ENCODE data around the gene DDI2. TPM values are rescaled to one million over a fixed set of nuclear protein-coding genes. Genes with fewer than 3 reads are reported as not detected.

The DDI2 gene
- total RNA-seq, 1 donor from 2014 or later: 23.3 TPM

DNA sequence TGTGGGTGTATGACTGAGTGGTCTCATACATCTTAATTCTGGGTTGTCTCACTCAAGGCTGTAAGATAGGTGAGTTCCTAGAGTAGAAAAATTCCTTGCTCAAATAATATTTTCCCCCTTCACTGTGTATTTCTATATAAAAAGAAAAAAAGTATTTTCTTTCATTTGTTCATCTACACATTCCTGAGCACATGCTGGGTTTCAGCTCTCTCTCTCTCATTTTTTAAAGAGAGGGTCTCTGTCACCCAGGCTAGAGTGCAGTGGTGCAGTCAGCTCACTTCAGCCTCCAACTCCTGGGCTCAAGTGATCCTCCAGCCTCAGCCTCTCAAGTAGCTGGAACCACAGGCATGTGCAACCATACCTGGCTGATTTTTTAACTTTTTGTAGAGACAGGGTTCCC, 22.0 kb downstream of the DDI2 start:
- no peaks in the 10 kb centered on the region for H3K27me3 Mint-ChIP-seq (ENCODE audit: insufficient read depth, low read depth)
- Histone ChIP-seq H3K27ac (no peak overlapping the region), H3K4me1 (no peaks in the 10 kb centered on the region), H2AFZ (replicated peaks) (no peak overlapping the region), H3F3A (ENCODE audit: low read depth) (no peaks in the 10 kb centered on the region), H3K9me3 (ENCODE audit: low read depth) (no peaks in the 10 kb centered on the region), H3K9ac (no peak overlapping the region), H3K4me2 (no peak overlapping the region), H3K4me3 (no peak overlapping the region), H3K27me3 (no peaks in the 10 kb centered on the region), H3K36me3 (peaks cover 18% of the 10 kb centered on the region), H4K20me1 (ENCODE audit: low read depth) (no peaks in the 10 kb centered on the region), H3K79me2 (ENCODE audit: low read depth) (no peaks in the 10 kb centered on the region)
- no peak for DNase-seq (ENCODE audit: low spot score)
- peaks cover 23% of the 10 kb centered on the region for H3K36me3 Mint-ChIP-seq
- TF ChIP-seq EZH2 (IDR thresholded peaks at IDR 0.05) (no peak), EZH2phosphoT487 (IDR thresholded peaks at IDR 0.05) (no peak)
- TF ChIP-seq, protein P1, sequence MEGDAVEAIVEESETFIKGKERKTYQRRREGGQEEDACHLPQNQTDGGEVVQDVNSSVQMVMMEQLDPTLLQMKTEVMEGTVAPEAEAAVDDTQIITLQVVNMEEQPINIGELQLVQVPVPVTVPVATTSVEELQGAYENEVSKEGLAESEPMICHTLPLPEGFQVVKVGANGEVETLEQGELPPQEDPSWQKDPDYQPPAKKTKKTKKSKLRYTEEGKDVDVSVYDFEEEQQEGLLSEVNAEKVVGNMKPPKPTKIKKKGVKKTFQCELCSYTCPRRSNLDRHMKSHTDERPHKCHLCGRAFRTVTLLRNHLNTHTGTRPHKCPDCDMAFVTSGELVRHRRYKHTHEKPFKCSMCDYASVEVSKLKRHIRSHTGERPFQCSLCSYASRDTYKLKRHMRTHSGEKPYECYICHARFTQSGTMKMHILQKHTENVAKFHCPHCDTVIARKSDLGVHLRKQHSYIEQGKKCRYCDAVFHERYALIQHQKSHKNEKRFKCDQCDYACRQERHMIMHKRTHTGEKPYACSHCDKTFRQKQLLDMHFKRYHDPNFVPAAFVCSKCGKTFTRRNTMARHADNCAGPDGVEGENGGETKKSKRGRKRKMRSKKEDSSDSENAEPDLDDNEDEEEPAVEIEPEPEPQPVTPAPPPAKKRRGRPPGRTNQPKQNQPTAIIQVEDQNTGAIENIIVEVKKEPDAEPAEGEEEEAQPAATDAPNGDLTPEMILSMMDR (IDR thresholded peaks at IDR 0.05): no peak
- no peak overlapping the region for H3K4me3 Mint-ChIP-seq
- no peak overlapping the region for H3K27ac Mint-ChIP-seq
- no peaks in the 10 kb centered on the region for H3K9me3 Mint-ChIP-seq
- H3K4me1 Mint-ChIP-seq: no peaks in the 10 kb centered on the region

DNA sequence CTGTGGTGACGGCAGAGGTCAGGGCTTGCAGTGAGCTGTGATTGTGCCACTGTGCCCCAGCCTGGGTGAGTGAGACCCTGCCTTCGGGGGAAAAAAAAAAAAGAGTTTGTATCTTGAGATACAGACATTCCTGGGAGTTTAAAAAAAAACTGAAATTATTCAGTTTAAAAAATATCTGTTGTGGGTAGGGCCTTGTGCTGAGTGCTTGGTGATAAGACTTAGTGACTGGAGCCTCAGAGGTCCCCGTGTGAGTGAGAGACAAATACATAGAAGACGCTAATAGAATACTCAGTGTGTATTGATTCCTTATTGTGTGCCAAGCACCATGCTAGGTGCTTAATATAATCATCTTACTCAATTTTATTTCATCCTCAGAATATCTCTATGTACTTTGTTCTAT, 22.7 kb downstream of the DDI2 start:
- Histone ChIP-seq H4K20me1 (ENCODE audit: low read depth) (no peaks in the 10 kb centered on the region), H3K27ac (no peak overlapping the region), H2AFZ (replicated peaks) (no peak overlapping the region), H3K4me1 (no peaks in the 10 kb centered on the region), H3K36me3 (peaks cover 19% of the 10 kb centered on the region), H3K79me2 (ENCODE audit: low read depth) (no peaks in the 10 kb centered on the region), H3K4me3 (no peak overlapping the region), H3K9ac (no peak overlapping the region), H3K4me2 (no peak overlapping the region), H3K9me3 (ENCODE audit: low read depth) (no peaks in the 10 kb centered on the region), H3F3A (ENCODE audit: low read depth) (no peaks in the 10 kb centered on the region), H3K27me3 (no peaks in the 10 kb centered on the region)
- Mint-ChIP-seq H3K36me3 (peaks cover 22% of the 10 kb centered on the region), H3K9me3 (no peaks in the 10 kb centered on the region), H3K4me1 (no peaks in the 10 kb centered on the region), H3K27ac (no peak overlapping the region), H3K4me3 (no peak overlapping the region), H3K27me3 (ENCODE audit: insufficient read depth, low read depth) (no peaks in the 10 kb centered on the region)
- TF ChIP-seq EZH2phosphoT487 (IDR thresholded peaks at IDR 0.05): no peak
- no peak for TF ChIP-seq EZH2 (IDR thresholded peaks at IDR 0.05)
- TF ChIP-seq, protein P1 (IDR thresholded peaks at IDR 0.05): no peak
- no peak for DNase-seq (ENCODE audit: low spot score)

DNA sequence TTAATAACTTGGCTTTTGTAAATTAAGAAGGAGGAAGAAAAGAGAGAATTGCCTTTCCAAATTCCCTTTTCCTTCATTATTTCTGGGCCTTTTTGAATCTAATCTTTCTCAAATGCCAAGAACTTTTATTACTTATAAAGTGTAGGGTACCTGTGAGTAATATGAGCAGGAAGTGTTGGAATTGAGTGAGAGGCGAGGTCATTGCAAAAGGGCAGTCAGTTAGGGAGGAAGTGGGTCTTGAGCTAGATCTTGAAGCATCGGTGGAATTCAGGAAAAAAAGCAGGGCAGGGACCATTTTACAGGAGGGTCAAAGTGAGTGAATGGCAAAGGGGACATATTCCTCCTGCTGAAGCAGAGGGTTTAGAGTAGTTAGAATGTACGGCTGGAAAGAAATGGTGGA, 23.4 kb downstream of the DDI2 start:
- no peaks in the 10 kb centered on the region for H3F3A ChIP-seq (ENCODE audit: low read depth)
- Mint-ChIP-seq H3K4me3 (no peak overlapping the region), H3K4me1 (no peaks in the 10 kb centered on the region), H3K27ac (no peak overlapping the region), H3K27me3 (ENCODE audit: insufficient read depth, low read depth) (no peaks in the 10 kb centered on the region), H3K9me3 (no peaks in the 10 kb centered on the region), H3K36me3 (peaks cover 29% of the 10 kb centered on the region)
- H3K79me2 ChIP-seq (ENCODE audit: low read depth): no peaks in the 10 kb centered on the region
- no peak overlapping the region for H3K9ac ChIP-seq
- H3K27me3 ChIP-seq: no peaks in the 10 kb centered on the region
- no peak for TF ChIP-seq EZH2 (IDR thresholded peaks at IDR 0.05)
- no peak for TF ChIP-seq EZH2phosphoT487 (IDR thresholded peaks at IDR 0.05)
- TF ChIP-seq, protein P1 (IDR thresholded peaks at IDR 0.05): no peak
- H3K36me3 ChIP-seq: peaks cover 23% of the 10 kb centered on the region
- no peaks in the 10 kb centered on the region for H3K9me3 ChIP-seq (ENCODE audit: low read depth)
- no peak for DNase-seq (ENCODE audit: low spot score)
- no peak overlapping the region for H3K27ac ChIP-seq
- no peak overlapping the region for H3K4me2 ChIP-seq
- H3K4me1 ChIP-seq: no peaks in the 10 kb centered on the region
- H4K20me1 ChIP-seq (ENCODE audit: low read depth): no peaks in the 10 kb centered on the region
- H3K4me3 ChIP-seq: no peak overlapping the region
- H2AFZ ChIP-seq (replicated peaks): no peak overlapping the region
